Skeletal muscle tissue (tissue), 4 donors: ENCODE data around the gene PPP3CB. TPM values are rescaled to one million over a fixed set of nuclear protein-coding genes. Genes with fewer than 3 reads are reported as not detected.
A peak's percentile ranks its signal among the peaks of the same experiment; 100 is the strongest.

Source experiments
- H3K27ac ChIP-seq: one replicate; pipeline ENCODE4 v1.7.0; 2013; ENCODE audit warnings: mild to moderate bottlenecking, low read depth, low read length, inconsistent platforms
- H3K27me3 ChIP-seq, 3 donors: one replicate each; pipeline ENCODE4 v1.7.0; 2013; ENCODE audit warnings: low read length in 3 of 3; ENCODE audit not compliant: control insufficient read depth in 3 of 3, insufficient read depth in 3 of 3
- H3K36me3 ChIP-seq, 3 donors: one replicate each; pipeline ENCODE4 v1.7.0; 2013; ENCODE audit warnings: low read length in 3 of 3; ENCODE audit not compliant: control insufficient read depth in 3 of 3, insufficient read depth in 3 of 3
- H3K4me1 ChIP-seq, 3 donors: one replicate each; pipeline ENCODE4 v1.7.0; 2013; ENCODE audit warnings: low read length in 3 of 3, mild to moderate bottlenecking in 3 of 3; ENCODE audit not compliant: control insufficient read depth in 3 of 3, insufficient read depth in 3 of 3
- H3K4me3 ChIP-seq, 3 donors: one replicate each; pipeline ENCODE4 v1.7.0; 2013; ENCODE audit warnings: low read length in 3 of 3
- H3K9ac ChIP-seq, 3 donors: one replicate each; pipeline ENCODE4 v1.7.0; 2013; ENCODE audit warnings: low read length in 3 of 3, mild to moderate bottlenecking in 3 of 3, moderate library complexity in 2 of 3, low read depth in 1 of 3
- H3K9me3 ChIP-seq, 3 donors: one replicate each; pipeline ENCODE4 v1.7.0; 2013; ENCODE audit warnings: low read length in 3 of 3; ENCODE audit not compliant: control insufficient read depth in 3 of 3
- total RNA-seq: library from RNA; depleted of rRNA; stranded (reverse); fragments of >200 nt; gene quantifications from one replicate; pipeline ENCODE4 v1.2.3, GENCODE V29; 2014
- donor health status: Osteomylitis.

PPP3CB gene
- total RNA-seq, 1 donor from 2014 or later, result 113 TPM

DNA sequence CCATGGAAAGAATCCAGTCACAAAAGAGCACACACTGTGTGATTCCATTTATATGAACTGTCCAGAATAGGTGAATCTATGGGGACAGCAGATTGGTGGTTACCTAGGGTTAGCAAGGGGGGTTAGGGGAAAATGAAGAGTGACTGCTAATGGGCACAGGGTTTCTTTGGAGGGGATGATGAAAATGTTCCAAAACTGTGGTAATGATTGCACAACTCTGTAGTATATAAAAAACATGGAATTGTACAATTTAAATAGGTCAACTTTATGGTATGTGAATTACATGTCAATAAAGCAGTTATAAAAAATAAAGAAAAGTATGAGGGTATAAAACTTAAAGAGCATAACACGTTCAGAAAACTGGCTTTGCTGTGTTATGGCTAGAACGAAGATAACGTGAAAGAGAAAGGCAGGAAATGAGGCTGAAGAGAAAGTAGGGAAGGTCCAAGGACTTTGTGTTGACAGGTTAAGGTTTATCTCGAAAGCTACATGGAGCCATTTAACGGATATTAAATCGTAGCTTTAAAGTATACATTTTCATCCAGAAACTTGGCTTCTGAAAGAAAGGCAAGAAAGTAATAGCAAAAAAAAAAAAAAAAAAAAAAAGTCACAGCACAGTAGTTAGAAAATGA lies 36.0 kb downstream of the PPP3CB start:
- Histone ChIP-seq H3K9ac (no peak overlapping the region), H3K9me3 (no peaks in the 10 kb centered on the region), H3K4me3 (no peak overlapping the region), H3K36me3 (peaks cover 2 to 5% (median 5%) of the 10 kb centered on the region in 3 donors), H3K27ac (no peak overlapping the region), H3K27me3 (no peaks in the 10 kb centered on the region), H3K4me1 (peaks cover 0 to 3% (median 0%) of the 10 kb centered on the region in 3 donors)

DNA sequence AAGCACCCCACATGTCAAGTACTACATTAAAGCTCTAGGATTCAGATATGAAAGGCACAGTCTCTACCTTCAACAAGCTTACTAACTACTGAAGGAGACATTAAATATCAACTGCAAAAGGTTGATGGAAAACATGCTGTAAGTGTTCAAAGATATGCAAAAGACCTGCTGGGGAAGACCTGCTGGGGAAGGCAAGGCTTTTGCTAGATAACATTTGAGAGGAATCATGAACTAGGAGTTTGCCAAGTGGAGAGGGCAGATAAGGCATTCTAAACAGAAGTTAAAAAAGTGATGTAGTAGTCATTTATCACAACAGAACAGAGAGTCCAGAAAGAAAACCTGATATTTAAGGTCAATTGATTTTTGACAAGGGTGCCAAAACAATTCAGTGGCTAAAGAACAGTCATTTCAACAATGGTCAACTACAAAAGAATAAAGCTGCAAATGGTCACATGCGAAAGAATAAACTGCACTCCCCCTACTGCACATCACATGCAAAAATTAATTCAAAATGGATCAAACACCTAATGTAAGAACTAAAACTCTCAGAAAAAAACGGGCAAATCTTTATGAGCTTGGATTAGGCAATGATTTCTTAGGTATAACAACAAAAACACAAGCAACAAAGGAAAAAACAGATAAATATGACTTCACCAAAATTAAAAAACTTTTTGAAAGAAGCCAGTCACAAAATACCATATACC lies 39.5 kb downstream of the PPP3CB start:
- Histone ChIP-seq H3K27me3 (no peaks in the 10 kb centered on the region), H3K9me3 (no peaks in the 10 kb centered on the region), H3K27ac (no peak overlapping the region), H3K36me3 (peaks cover 5 to 9% (median 6%) of the 10 kb centered on the region in 3 donors), H3K4me3 (no peak overlapping the region), H3K4me1 (peaks cover 0 to 3% (median 0%) of the 10 kb centered on the region in 3 donors), H3K9ac (no peak overlapping the region)

DNA sequence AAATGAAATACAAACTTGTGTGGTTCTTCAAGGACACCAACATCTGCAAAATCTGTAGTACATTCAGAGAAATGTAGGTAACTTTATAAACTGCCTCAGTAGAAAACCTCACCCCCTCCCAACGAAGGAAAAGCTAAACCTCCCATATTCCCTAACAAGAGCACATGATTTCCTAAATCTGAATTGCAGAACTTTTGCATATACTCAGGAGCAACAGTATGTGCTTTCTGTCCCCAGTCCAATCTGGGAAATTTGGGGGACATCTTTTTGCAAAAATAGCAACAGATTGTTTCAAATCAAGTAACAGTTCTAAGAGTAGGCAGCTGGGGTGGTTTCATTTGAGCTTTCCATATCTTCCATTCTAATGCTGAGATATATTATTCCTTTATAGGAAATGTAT lies 46.7 kb downstream of the PPP3CB start:
- Histone ChIP-seq H3K9ac (no peak overlapping the region), H3K36me3 (peaks cover 13 to 25% (median 15%) of the 10 kb centered on the region in 3 donors), H3K27me3 (no peaks in the 10 kb centered on the region), H3K4me3 (no peak overlapping the region), H3K4me1 (peaks cover 0 to 3% (median 0%) of the 10 kb centered on the region in 3 donors), H3K9me3 (no peaks in the 10 kb centered on the region), H3K27ac (no peak overlapping the region)

DNA sequence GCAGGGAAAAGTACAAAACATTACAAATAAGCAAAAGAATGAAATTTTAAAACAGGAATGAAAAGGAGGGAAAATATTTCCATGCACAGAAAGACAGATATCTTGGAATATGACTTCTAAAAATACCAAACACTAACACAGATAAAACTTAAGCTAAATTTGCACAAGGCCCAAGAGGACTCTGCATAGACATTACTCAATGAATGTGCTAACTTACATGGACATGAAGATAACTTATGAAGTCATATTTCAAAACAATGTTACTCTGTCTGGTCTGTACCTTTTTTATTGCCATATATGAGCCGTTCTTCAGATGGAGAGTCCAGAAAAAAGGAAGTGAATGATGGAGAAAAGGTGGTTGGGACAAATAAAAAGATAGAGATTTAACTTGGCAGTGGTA lies 47.4 kb downstream of the PPP3CB start:
- H3K27ac ChIP-seq, result no peak overlapping the region
- H3K9ac ChIP-seq, result no peak overlapping the region
- no peaks in the 10 kb centered on the region for H3K9me3 ChIP-seq
- H3K36me3 ChIP-seq, result peaks cover 13 to 29% (median 18%) of the 10 kb centered on the region in 3 donors
- H3K27me3 ChIP-seq, result no peaks in the 10 kb centered on the region
- H3K4me3 ChIP-seq, result no peak overlapping the region
- peaks cover 0 to 8% (median 4%) of the 10 kb centered on the region in 3 donors for H3K4me1 ChIP-seq

DNA sequence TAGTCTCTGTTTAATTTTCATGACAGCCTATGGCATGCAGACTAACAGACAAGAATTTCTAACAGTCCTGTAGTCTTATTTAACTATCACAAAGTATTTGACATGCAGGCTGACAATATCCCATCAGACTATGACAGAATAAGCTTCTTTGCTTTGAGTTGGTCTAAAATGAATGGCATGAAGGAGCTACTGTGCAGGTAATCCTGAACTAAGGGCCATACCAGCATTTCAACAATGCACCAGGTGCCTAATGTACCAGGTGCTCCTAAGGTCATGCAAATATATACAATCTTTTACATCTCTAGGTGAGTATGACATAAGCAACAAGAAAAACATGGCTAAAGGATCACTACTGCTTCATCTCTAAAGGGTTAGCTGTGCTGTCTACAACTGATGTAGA lies 48.9 kb downstream of the PPP3CB start:
- no peaks in the 10 kb centered on the region for H3K9me3 ChIP-seq
- no peak overlapping the region for H3K4me3 ChIP-seq
- peaks cover 0 to 11% (median 4%) of the 10 kb centered on the region in 3 donors for H3K4me1 ChIP-seq
- no peaks in the 10 kb centered on the region for H3K27me3 ChIP-seq
- H3K27ac ChIP-seq, result no peak overlapping the region
- H3K9ac ChIP-seq, result no peak overlapping the region
- H3K36me3 ChIP-seq, result peaks cover 11 to 24% (median 14%) of the 10 kb centered on the region in 3 donors

DNA sequence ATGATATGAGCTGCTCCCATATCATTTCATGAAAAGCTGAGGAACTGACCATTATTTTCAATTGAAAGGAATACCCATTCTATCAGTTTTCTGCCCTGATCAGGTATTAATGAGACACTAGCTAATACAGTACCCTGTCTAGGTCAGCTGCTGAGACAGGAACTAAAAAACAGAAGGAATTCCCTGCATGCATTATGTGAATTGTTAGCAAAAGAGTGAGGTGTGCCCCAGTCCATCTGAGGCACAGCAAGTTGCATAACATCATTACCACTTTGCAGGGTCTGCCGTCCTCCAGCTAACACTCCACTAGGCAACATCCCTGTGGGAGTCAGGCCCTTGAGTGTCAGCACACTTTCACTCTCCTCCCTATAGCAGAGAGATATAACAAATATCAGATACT lies 51.4 kb downstream of the PPP3CB start:
- peaks cover 11 to 22% (median 14%) of the 10 kb centered on the region in 3 donors for H3K36me3 ChIP-seq
- no peak overlapping the region for H3K27ac ChIP-seq
- no peaks in the 10 kb centered on the region for H3K27me3 ChIP-seq
- H3K9ac ChIP-seq, result peak overlapping the region in 2 of 3 donors; percentile 1 to 4
- peaks cover 0 to 11% (median 4%) of the 10 kb centered on the region in 3 donors for H3K4me1 ChIP-seq
- H3K9me3 ChIP-seq, result no peaks in the 10 kb centered on the region
- no peak overlapping the region for H3K4me3 ChIP-seq

DNA sequence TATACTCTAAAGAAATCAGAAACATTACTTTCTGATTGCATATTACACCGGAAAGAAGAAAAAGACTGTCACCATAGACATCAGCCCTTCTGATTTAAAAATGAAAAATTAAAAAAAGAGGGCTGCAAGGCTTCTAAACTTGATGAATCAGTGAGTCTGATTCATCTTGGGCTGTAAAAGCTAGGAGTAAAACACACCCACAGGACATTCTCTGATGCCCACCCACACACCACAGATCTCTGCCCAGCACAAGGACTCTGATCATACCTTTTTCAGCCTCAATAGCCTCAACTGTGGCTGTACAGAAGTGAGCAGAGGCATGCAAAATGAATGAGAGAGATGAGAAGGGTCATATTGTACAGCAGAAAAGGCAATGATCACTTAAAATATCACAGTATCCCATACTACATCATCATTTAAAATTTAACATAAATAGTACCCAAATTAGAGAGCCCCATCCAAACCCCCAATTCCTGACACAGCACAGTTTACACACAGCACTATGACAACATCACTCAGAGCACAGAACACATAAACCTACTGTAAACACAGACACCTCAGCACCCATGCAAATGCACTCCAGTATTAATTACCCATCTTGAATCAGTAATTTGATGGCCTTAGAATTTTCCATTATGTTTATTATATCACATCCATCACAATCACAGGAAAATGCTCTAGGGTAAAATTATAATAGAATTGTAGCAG lies 56.1 kb downstream of the PPP3CB start:
- Histone ChIP-seq H3K4me1 (peaks cover 0 to 7% (median 4%) of the 10 kb centered on the region in 3 donors), H3K27ac (no peak overlapping the region), H3K27me3 (no peaks in the 10 kb centered on the region), H3K36me3 (peaks cover 14 to 22% (median 20%) of the 10 kb centered on the region in 3 donors), H3K9ac (no peak overlapping the region), H3K9me3 (no peaks in the 10 kb centered on the region), H3K4me3 (no peak overlapping the region)

DNA sequence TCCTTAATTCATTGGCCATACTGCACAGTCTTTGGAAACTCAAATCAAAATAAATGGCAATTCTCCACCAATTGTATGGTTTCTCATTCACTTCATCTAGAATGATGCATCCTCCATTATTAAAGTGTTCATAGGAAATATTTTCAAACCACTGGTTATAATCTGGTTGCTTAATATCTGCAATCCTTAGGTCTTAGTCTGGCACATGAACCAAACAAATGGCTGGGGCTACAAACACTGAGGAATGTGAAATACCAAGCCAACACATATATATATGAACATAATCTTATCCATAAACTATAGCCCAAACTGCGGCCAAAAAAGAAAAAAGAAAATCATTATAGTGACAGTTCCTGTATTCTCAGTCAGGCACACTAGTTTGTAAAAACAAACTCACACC lies 56.8 kb downstream of the PPP3CB start:
- H3K36me3 ChIP-seq, result peaks cover 9 to 16% (median 15%) of the 10 kb centered on the region in 3 donors
- no peaks in the 10 kb centered on the region for H3K27me3 ChIP-seq
- no peak overlapping the region for H3K27ac ChIP-seq
- peaks cover 0 to 9% (median 7%) of the 10 kb centered on the region in 3 donors for H3K4me1 ChIP-seq
- H3K9ac ChIP-seq, result no peak overlapping the region
- no peak overlapping the region for H3K4me3 ChIP-seq
- no peaks in the 10 kb centered on the region for H3K9me3 ChIP-seq

DNA sequence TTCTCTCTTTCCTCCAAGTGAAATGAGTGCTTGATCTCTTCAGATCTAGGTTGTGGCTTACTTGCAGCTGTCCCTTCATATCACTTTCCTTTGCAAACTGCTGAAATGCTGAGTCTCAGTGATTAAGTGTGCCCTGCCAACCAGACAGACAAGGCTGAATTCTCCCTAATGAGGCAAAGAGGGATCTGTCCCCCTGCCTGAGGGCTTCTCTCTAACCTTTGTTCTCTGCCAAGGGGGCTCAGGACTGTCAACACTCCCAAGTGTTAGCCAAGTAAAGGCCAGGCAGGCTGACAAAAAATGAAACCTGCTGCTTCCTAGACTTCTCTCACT lies 62.3 kb downstream of the PPP3CB start, which contains the start of gene MSS51:
Gene MSS51, minus strand, starts transcription at position 24 of the 330 bp plus-strand sequence. CDS start 5,277 bp downstream, outside the sequence.
- Histone ChIP-seq H3K27ac (peak within 1 kb of the TSS; percentile 89), H3K4me1 (peaks cover 3 to 10% (median 5%) of the 10 kb centered on the region in 3 donors), H3K4me3 (peak within 1 kb of the TSS; percentile 65 to 82 (median 66)), H3K9ac (peak within 1 kb of the TSS; percentile 55 to 86 (median 70)), H3K36me3 (peaks cover 9 to 18% (median 15%) of the 10 kb centered on the region in 3 donors), H3K9me3 (no peaks in the 10 kb centered on the region), H3K27me3 (no peaks in the 10 kb centered on the region)
